ENCODE results near the gene FAM236B.
"Not testable (repeated sequence)": the region's sequence is repeated elsewhere in the genome, so short reads cannot be mapped to it uniquely, and the experiment has no call there.

FAM236B gene

GRCh38 chrX:72782560-72782959 is at the start of gene FAM236B:
Gene FAM236B, minus strand, starts transcription at chrX:72782660. Its CDS starts 100 bp downstream, at chrX:72782560.
- DNase-seq: not testable (repeated sequence)

GRCh38 chrX:72830701-72831100 is 48.2 kb upstream of the FAM236B start:
- DNase-seq: not testable (repeated sequence)

- not testable (repeated sequence) for DNase-seq
Observed at GRCh38 chrX:72808110-72808509, 25.6 kb upstream of the FAM236B start, which contains the start of gene FAM236D. Gene FAM236D, minus strand, starts transcription at chrX:72808210. Its CDS starts 100 bp downstream, at chrX:72808110.

GRCh38 chrX:72790390-72790789 is 7.9 kb upstream of the FAM236B start:
- DNase-seq: not testable (repeated sequence)

GRCh38 chrX:72788142-72788541 is 5.7 kb upstream of the FAM236B start:
- not testable (repeated sequence) for DNase-seq

GRCh38 chrX:72783964-72784363 is 1.5 kb upstream of the FAM236B start:
- DNase-seq: not testable (repeated sequence)

GRCh38 chrX:72783365-72783936 is 991 bp upstream of the FAM236B start:
- DNase-seq: not testable (repeated sequence)

- DNase-seq: not testable (repeated sequence)
Observed at GRCh38 chrX:72778146-72778545, 4.3 kb downstream of the FAM236B start.

- not testable (repeated sequence) for DNase-seq
Observed at GRCh38 chrX:72777467-72777790, 5.0 kb downstream of the FAM236B start.

GRCh38 chrX:72776653-72777466 is 5.6 kb downstream of the FAM236B start, which contains the start of gene DMRTC1B:
Gene DMRTC1B, plus strand, starts transcription at chrX:72776890. Its CDS starts 68,246 bp downstream, at chrX:72845136.
- not testable (repeated sequence) for DNase-seq

- DNase-seq: not testable (repeated sequence)
Observed at GRCh38 chrX:72760454-72760853, 22.0 kb downstream of the FAM236B start.

- DNase-seq: not testable (repeated sequence)
Observed at GRCh38 chrX:72748545-72748944, 33.9 kb downstream of the FAM236B start.

- DNase-seq: not testable (repeated sequence)
Observed at GRCh38 chrX:72745546-72745945, 36.9 kb downstream of the FAM236B start.

- DNase-seq: no peak
Observed at GRCh38 chrX:72735561-72735960, 46.9 kb downstream of the FAM236B start.

GRCh38 chrX:72733636-72734035 is 48.8 kb downstream of the FAM236B start:
- not testable (repeated sequence) for DNase-seq
